Trophoblast cell (in vitro differentiated cells and primary cell): Measurements from ENCODE around the gene TRIM14.

Experiments
- DNase-seq, 2 donors: peaks; one replicate each; pipeline ENCODE4 v3.0.0-alpha.2; 2016
- H2AFZ ChIP-seq: 2 replicates; pipeline ENCODE4 v1.6.1; 2013; ENCODE audit warnings: low read length, moderate library complexity, mild to moderate bottlenecking; ENCODE audit not compliant: insufficient read depth, poor library complexity
- H2AK5ac ChIP-seq: 2 replicates; pipeline ENCODE4 v1.6.1; 2013; ENCODE audit warnings: mild to moderate bottlenecking, low read length
- H2BK120ac ChIP-seq: 2 replicates; pipeline ENCODE4 v1.6.1; 2013; ENCODE audit warnings: low read length, mild to moderate bottlenecking, moderate library complexity; ENCODE audit not compliant: insufficient read depth, poor library complexity
- H2BK12ac ChIP-seq: 2 replicates; pipeline ENCODE4 v1.6.1; 2013; ENCODE audit warnings: mild to moderate bottlenecking, low read length, moderate library complexity
- H2BK5ac ChIP-seq: 2 replicates; pipeline ENCODE4 v1.6.1; 2013; ENCODE audit warnings: low read length, low read depth, moderate library complexity, mild to moderate bottlenecking; ENCODE audit not compliant: poor library complexity
- H3K14ac ChIP-seq: 2 replicates; pipeline ENCODE4 v1.6.1; 2013; ENCODE audit warnings: mild to moderate bottlenecking, low read length
- H3K18ac ChIP-seq: 2 replicates; pipeline ENCODE4 v1.6.1; 2013; ENCODE audit warnings: mild to moderate bottlenecking, low read length
- H3K23ac ChIP-seq: 2 replicates; pipeline ENCODE4 v1.6.1; 2013; ENCODE audit warnings: low read length
- H3K27ac ChIP-seq: 2 replicates; pipeline ENCODE4 v1.5.1; 2013; ENCODE audit warnings: low read depth, mild to moderate bottlenecking, inconsistent platforms, low read length, moderate library complexity
- H3K27me3 ChIP-seq: 2 replicates; pipeline ENCODE4 v1.6.1; 2013; ENCODE audit warnings: inconsistent platforms, mild to moderate bottlenecking, low read length, moderate library complexity; ENCODE audit not compliant: insufficient read depth
- H3K36me3 ChIP-seq, 2 experiments: 1 replicate in 1 of 2; 2 replicates in 1 of 2; pipeline ENCODE4 v1.6.1; 2013; ENCODE audit warnings: low read length in 2 of 2, mild to moderate bottlenecking in 2 of 2, moderate library complexity in 1 of 2; ENCODE audit not compliant: insufficient read depth in 2 of 2, control insufficient read depth in 1 of 2
- H3K4ac ChIP-seq: 2 replicates; pipeline ENCODE4 v1.6.1; 2013; ENCODE audit warnings: low read depth, mild to moderate bottlenecking, low read length, moderate library complexity
- H3K4me1 ChIP-seq, 2 experiments: 1 replicate in 1 of 2; 2 replicates in 1 of 2; pipeline ENCODE4 v1.6.1; 2013; ENCODE audit warnings: low read length in 2 of 2, mild to moderate bottlenecking in 2 of 2, moderate library complexity in 1 of 2; ENCODE audit not compliant: insufficient read depth in 2 of 2, control insufficient read depth in 1 of 2
- H3K4me2 ChIP-seq: 2 replicates; pipeline ENCODE4 v1.6.1; 2013; ENCODE audit warnings: inconsistent platforms, mild to moderate bottlenecking, low read length, moderate library complexity
- H3K4me3 ChIP-seq: 2 replicates; pipeline ENCODE4 v1.5.1; 2013; ENCODE audit warnings: mild to moderate bottlenecking, low read depth, low read length, inconsistent platforms
- H3K79me1 ChIP-seq: one replicate; pipeline ENCODE4 v1.6.1; 2013; ENCODE audit warnings: low read length
- H3K79me2 ChIP-seq: 2 replicates; pipeline ENCODE4 v1.6.1; 2013; ENCODE audit warnings: low read length, mild to moderate bottlenecking; ENCODE audit not compliant: control insufficient read depth, insufficient read depth, poor library complexity
- H3K9ac ChIP-seq: 2 replicates; pipeline ENCODE4 v1.6.1; 2013; ENCODE audit warnings: mild to moderate bottlenecking, low read length
- H3K9me3 ChIP-seq: 2 replicates; pipeline ENCODE4 v1.6.1; 2013; ENCODE audit warnings: low read depth, mild to moderate bottlenecking, control low read depth, inconsistent platforms, low read length; ENCODE audit not compliant: insufficient read depth
- H4K12ac ChIP-seq: 2 replicates; pipeline ENCODE4 v1.6.1; 2013; ENCODE audit warnings: low read depth, mild to moderate bottlenecking, low read length, moderate library complexity
- H4K8ac ChIP-seq: 2 replicates; pipeline ENCODE4 v1.6.1; 2013; ENCODE audit warnings: low read depth, mild to moderate bottlenecking, low read length, moderate library complexity
- H4K91ac ChIP-seq: one replicate; pipeline ENCODE4 v1.6.1; 2013; ENCODE audit warnings: low read depth, mild to moderate bottlenecking, low read length, moderate library complexity
- WGBS: extraction: QIAGEN DNeasy Blood & Tissue Kit; methylation state at CpG from one replicate; pipeline ENCODE4 v1.1.7; 2013; ENCODE audit warnings: missing lambda C conversion rate; ENCODE audit not compliant: insufficient read length, insufficient coverage; ENCODE audit errors: extremely low coverage; 5-methylcytosine and 5-hydroxymethylcytosine counted together

TRIM14 gene

GRCh38 chr9:98031169-98031568 lies 87.9 kb downstream of the TRIM14 start:
- Histone ChIP-seq H3K36me3 (no peaks in the 10 kb centered on the region), H3K14ac (no peak overlapping the region), H4K8ac (no peak overlapping the region), H3K23ac (no peak overlapping the region), H3K79me1 (no peaks in the 10 kb centered on the region), H4K91ac (no peak overlapping the region), H2AK5ac (no peak overlapping the region), H2BK5ac (no peak overlapping the region), H4K12ac (no peak overlapping the region), H3K4ac (no peak overlapping the region), H3K4me2 (no peak overlapping the region), H3K79me2 (no peaks in the 10 kb centered on the region), H3K18ac (no peak overlapping the region), H3K4me1 (peaks cover 0 to 3% of the 10 kb centered on the region in 2 experiments), H3K27me3 (no peaks in the 10 kb centered on the region), H2BK12ac (no peak overlapping the region), H3K9me3 (peaks cover 2% of the 10 kb centered on the region), H3K9ac (no peak overlapping the region), H2AFZ (no peak overlapping the region), H3K27ac (no peak overlapping the region), H2BK120ac (no peak overlapping the region), H3K4me3 (no peak overlapping the region)
- DNase-seq, result no peak

- Histone ChIP-seq H3K36me3 (peaks cover 3 to 14% of the 10 kb centered on the region in 2 experiments), H4K12ac (no peak overlapping the region), H3K18ac (no peak overlapping the region), H3K4me2 (no peak overlapping the region), H3K79me2 (no peaks in the 10 kb centered on the region), H3K27ac (no peak overlapping the region), H4K91ac (no peak overlapping the region), H3K79me1 (no peaks in the 10 kb centered on the region), H2BK12ac (no peak overlapping the region), H2BK5ac (no peak overlapping the region), H2AFZ (no peak overlapping the region), H4K8ac (no peak overlapping the region), H3K9ac (no peak overlapping the region), H3K14ac (no peak overlapping the region), H3K4me1 (peaks cover 0 to 2% of the 10 kb centered on the region in 2 experiments), H3K9me3 (no peaks in the 10 kb centered on the region), H3K4me3 (no peak overlapping the region), H2BK120ac (no peak overlapping the region), H3K4ac (no peak overlapping the region), H3K27me3 (no peaks in the 10 kb centered on the region), H3K23ac (no peak overlapping the region), H2AK5ac (no peak overlapping the region)
- WGBS, result no CpG with 5 or more reads among the region's 1 CpG
- no peak for DNase-seq
Observed at GRCh38 chr9:98024702-98025101, 94.3 kb downstream of the TRIM14 start.

GRCh38 chr9:98022447-98022846 lies 96.6 kb downstream of the TRIM14 start:
- H3K79me1 ChIP-seq, result no peaks in the 10 kb centered on the region

GRCh38 chr9:98021306-98022040 lies 97.5 kb downstream of the TRIM14 start:
- H3K4ac ChIP-seq, result no peak overlapping the region
- H3K27me3 ChIP-seq, result no peaks in the 10 kb centered on the region
- no peaks in the 10 kb centered on the region for H3K79me2 ChIP-seq
- H3K79me1 ChIP-seq, result no peaks in the 10 kb centered on the region
- H2BK120ac ChIP-seq, result no peak overlapping the region
- H3K36me3 ChIP-seq, result peaks cover 9 to 34% of the 10 kb centered on the region in 2 experiments
- no peak overlapping the region for H2AFZ ChIP-seq
- H3K27ac ChIP-seq, result no peak overlapping the region
- H3K14ac ChIP-seq, result no peak overlapping the region
- H3K23ac ChIP-seq, result no peak overlapping the region
- no peak overlapping the region for H3K9ac ChIP-seq
- H3K4me2 ChIP-seq, result no peak overlapping the region
- no peak overlapping the region for H3K18ac ChIP-seq
- H2BK5ac ChIP-seq, result no peak overlapping the region
- no CpG with 5 or more reads among the region's 8 CpGs for WGBS
- H4K8ac ChIP-seq, result no peak overlapping the region
- H2AK5ac ChIP-seq, result no peak overlapping the region
- no peak overlapping the region for H4K91ac ChIP-seq
- H3K4me1 ChIP-seq, result peaks cover 0 to 2% of the 10 kb centered on the region in 2 experiments
- no peak for DNase-seq
- no peak overlapping the region for H4K12ac ChIP-seq
- no peak overlapping the region for H2BK12ac ChIP-seq
- H3K4me3 ChIP-seq, result no peak overlapping the region
- no peaks in the 10 kb centered on the region for H3K9me3 ChIP-seq

More at GRCh38 chr9:98022447-98022846, 96.6 kb downstream of the TRIM14 start:
- H3K9me3 ChIP-seq, result no peaks in the 10 kb centered on the region
- H3K23ac ChIP-seq, result no peak overlapping the region
- H3K27me3 ChIP-seq, result no peaks in the 10 kb centered on the region
- no peak overlapping the region for H3K18ac ChIP-seq
- peaks cover 9 to 32% of the 10 kb centered on the region in 2 experiments for H3K36me3 ChIP-seq
- no peak overlapping the region for H3K4ac ChIP-seq
- H2AFZ ChIP-seq, result no peak overlapping the region
- no peak overlapping the region for H2BK120ac ChIP-seq
- no peak overlapping the region for H2AK5ac ChIP-seq
- H3K27ac ChIP-seq, result no peak overlapping the region
- no peak overlapping the region for H4K91ac ChIP-seq
- no peak for DNase-seq
- no peak overlapping the region for H3K4me2 ChIP-seq
- H3K9ac ChIP-seq, result no peak overlapping the region
- no peak overlapping the region for H2BK12ac ChIP-seq
- H2BK5ac ChIP-seq, result no peak overlapping the region
- peaks cover 0 to 2% of the 10 kb centered on the region in 2 experiments for H3K4me1 ChIP-seq
- no CpG with 5 or more reads among the region's 8 CpGs for WGBS
- H3K4me3 ChIP-seq, result no peak overlapping the region
- H3K79me2 ChIP-seq, result no peaks in the 10 kb centered on the region
- no peak overlapping the region for H4K8ac ChIP-seq
- no peak overlapping the region for H4K12ac ChIP-seq
- H3K14ac ChIP-seq, result no peak overlapping the region
